ENCODE measurements around the gene ATP1A3.
"Not testable (repeated sequence)": the region's sequence is repeated elsewhere in the genome, so short reads cannot be mapped to it uniquely, and the experiment has no call there.

The ATP1A3 gene

GRCh38 chr19:41993612-41994483 is at the start of gene ATP1A3:
ATP1A3 (minus strand) TSS chr19:41994230; CDS start chr19:41994076, 154 bp downstream.
- peak; percentile 48 to 62 for DNase-seq

- no peak for DNase-seq
Measured at GRCh38 chr19:42042455-42043170, 48.6 kb upstream of the ATP1A3 start.

DNA sequence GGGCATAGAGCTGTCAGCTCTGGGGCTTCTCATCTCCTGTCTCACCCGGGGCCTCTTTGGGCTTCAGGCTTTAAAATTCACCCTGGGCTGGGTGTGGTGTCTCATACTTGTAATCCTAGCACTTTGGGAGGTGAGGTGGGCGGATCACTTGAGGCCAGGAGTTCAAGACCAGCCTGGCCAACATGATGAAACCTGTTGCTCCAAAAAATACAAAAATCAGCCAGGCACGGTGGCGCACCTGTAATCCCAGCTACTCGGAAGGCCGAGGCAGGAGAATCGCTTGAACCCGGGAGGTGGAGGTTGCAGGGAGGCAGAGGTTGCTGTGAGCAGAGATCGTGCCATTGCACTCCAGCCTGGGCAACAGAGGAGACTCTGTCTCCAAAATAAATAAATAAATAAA is 46.5 kb upstream of the ATP1A3 start:
- not testable (repeated sequence) for DNase-seq

DNA sequence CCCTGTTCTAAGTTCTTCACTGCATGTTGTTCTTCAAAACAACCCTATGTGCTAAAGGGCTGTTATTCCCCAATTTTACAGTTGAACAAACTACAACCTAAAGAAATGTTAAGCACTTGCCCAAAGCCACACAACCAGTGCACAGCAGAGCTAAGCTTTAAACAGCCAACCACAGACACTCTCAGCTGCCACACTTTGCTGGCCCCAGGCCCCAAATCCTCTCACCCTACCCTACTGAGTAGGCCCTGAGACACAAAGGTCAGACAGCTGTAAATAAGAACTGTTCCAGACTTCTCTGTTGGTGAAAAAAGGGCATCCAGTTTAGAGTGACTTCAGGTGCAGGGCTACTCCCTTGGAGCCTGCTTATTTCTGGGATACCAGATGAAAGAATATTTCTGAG is 46.0 kb upstream of the ATP1A3 start:
- no peak for DNase-seq

GRCh38 chr19:42038666-42039065 is 44.6 kb upstream of the ATP1A3 start:
- no peak for DNase-seq

- DNase-seq: no peak
Measured at GRCh38 chr19:42037649-42038048, 43.6 kb upstream of the ATP1A3 start.

GRCh38 chr19:42034640-42035391 is 40.8 kb upstream of the ATP1A3 start:
- peak; percentile 49 to 53 for DNase-seq

DNA sequence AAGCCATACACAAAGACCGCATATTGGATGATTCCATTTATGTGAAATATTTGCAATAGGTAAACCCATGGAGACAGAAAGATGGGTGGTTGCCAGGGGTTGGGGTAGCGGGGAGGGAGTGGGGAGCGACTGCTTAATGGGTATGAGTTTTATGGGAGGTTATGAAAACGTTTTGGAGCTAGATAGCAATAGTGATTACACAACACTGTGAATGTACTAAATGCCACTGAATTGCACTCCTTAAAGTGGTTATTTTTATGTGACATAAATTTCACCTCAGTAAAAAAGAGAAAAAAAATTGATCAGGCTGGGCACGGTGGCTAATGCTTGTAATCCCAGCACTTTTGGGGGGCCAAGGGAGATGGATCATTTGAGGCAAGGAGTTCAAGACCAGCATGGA is 39.4 kb upstream of the ATP1A3 start:
- no peak for DNase-seq

DNA sequence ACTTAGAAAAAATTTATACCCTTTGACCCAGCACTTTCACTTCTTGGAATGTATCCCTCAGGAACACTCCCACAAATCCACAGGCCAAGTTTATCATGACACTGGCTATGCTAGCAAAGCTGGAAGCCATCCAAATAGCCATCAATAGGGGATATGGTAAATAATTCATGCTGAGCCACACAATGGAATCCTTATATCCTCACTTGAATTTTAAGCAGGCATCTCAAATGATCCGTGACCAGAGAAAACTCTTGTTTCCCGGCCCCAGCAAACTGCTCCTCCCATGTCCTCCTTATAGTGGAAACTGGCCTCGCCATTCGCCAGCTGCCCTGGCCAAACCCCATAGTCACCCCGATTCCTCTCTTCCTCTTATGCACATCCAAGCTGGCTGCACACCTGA is 38.4 kb upstream of the ATP1A3 start:
- no peak for DNase-seq

DNA sequence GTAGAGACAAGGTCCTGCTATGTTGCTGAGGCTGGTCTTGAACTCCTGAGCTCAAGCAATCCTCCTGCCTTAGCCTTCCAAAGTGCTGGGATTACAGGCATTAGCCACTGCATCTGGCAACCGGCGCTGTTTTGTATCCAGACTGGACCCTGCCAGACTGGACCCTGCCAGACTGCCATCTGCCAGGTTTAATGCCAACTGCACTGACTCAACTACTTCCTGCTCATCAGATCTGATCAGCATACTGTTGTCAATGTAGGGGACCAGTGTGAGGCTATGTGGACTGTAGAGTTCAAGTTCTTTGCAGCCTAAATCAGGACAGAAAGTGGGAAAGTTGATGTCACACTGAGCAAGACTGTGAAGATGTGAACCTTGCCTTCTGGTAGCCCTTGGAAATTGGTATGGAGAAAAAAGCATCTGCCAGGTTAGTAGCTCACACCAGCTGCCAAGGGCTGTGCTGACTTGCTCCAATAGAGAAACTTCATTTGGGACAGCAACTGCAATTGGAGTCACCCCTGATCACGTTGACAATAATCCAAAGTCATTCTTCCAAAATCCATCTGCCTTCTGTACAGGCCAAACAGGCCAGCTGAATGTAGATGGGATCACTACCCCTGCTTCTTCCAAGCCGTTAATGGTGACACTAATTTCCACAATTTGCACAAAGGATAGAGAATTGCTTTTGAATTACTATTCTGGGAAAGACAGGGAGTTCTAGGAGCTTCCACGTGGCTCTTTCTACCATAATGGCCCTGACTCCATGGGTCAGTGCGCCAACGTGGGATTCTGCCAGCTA is 36.8 kb upstream of the ATP1A3 start:
- DNase-seq: no peak

DNA sequence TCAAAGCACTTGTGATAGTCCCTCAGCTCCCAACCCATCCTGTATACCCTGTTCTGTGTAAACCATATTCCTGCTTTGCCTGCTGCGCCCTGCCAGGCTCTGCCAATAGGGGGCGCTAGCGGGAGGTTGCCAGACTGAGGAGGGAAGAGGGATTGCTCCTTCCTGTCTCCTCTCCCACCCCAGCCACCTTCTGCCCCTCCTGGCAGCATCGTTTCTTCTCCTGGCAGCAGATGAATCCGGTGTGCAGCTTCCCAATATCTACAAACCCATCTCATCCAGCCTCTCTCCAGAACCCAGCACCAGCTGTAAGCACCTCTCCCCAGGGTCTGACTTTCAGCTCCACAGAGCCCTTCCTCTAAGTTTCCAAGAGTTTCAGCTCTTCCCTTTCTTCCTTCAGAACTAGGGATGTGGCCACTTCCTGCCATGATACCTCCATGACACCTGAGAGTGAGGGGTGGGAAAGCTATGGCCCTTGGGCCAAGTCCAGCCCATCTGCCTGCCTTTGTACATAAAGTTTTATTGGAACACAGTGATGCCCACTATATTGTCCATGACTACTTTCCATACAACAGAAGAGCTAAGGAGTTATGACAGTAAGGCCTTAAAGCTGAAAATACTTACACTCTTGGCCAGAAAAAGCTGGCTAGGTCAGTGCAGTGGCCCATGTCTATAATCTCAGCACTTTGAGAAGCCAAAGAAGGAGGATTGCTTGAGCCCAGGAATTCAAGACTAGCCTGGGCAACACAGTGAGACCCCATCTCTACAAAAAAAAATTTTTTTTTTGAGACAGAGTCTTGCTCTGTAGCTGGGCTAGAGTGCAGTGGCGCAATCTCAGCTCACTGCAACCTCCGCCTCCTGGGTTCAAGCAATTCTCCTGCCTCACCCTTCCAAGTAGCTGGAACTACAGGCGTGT is 34.5 kb upstream of the ATP1A3 start:
- DNase-seq: no peak

DNA sequence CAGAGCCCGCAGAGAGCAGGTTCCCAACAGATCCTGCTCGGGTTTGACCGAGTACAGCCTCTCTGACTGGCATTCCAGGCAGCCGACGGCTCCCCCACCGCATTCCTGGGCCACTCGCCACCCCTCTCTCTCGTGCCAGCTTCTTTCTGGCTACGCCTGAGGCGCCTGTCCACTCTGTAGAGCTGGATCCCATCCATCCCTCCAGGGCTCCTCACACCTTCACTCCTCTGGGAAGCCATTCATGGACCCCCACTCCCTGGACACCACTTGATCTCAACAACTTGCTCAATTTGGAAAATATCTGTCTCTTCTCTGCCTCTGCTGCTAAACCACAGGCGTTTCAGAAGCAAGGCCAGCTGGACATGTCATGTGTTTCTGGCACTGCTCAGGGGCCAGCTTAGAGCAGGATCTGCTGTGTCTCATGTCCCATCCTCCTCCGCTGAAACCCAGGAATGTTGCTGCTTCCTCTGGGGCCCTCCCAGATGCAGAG is 30.6 kb upstream of the ATP1A3 start:
- no peak for DNase-seq

GRCh38 chr19:42023943-42024260 is 29.9 kb upstream of the ATP1A3 start:
- DNase-seq: no peak

DNA sequence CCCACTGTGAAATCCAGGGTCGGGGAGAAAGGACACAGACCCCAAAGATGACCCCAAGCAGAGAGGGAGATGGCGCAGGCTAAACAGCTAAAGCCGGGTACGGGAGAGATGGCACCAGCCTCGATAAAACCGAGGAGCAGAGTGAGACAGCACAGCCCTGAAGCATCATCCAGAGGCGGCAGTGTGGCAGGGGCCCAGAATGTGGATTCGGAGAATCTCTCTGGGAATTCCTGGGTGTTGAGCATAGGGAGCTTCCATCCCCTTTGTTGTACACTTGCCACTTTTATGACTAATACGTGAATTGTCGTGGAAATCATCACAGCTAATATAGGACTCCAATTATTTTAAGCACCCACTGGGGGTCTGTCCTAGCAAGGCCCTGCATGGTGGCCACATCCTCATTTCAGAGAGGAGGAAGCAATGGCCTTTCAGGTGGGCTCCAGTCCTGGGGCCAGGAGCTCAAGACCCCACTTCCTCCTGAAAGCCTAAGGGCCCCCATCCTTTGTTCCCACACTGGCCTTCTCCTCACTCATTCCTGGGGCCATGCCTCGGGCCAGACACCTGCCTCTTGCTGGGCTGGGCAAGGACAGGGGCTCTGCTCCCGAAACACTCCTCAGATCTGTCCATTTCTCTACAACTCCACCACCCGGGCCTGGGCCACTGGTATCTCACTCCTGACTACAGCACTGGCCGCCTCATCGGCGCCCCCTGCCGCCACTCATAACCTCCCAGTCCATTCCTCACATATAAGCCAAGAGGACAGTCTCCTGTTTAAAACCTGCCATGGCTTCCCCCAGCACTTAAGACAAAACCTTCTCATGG is 29.3 kb upstream of the ATP1A3 start:
- peak; percentile 8 to 17 for DNase-seq

GRCh38 chr19:42022616-42023015 is 28.6 kb upstream of the ATP1A3 start:
- no peak for DNase-seq

DNA sequence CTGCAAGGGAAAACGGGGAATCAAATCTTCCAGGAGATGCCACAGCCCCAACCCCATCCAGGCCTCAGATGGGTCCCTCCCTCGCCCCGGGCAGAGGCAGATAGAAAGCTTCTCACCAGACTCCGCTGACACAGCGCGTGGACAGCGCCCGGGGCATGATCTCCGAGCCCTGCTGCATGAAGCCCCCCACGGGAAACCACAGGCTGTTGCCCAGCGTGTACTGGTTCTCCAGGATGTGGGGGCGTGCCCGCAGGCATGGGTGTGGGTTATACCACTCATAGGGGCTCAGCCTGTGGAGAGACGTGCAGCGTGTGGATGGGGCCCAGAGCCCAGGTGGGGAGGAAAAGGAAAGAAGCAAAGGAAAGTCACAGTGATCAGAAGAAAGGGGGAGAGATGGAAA is 27.2 kb upstream of the ATP1A3 start:
- DNase-seq: no peak

DNA sequence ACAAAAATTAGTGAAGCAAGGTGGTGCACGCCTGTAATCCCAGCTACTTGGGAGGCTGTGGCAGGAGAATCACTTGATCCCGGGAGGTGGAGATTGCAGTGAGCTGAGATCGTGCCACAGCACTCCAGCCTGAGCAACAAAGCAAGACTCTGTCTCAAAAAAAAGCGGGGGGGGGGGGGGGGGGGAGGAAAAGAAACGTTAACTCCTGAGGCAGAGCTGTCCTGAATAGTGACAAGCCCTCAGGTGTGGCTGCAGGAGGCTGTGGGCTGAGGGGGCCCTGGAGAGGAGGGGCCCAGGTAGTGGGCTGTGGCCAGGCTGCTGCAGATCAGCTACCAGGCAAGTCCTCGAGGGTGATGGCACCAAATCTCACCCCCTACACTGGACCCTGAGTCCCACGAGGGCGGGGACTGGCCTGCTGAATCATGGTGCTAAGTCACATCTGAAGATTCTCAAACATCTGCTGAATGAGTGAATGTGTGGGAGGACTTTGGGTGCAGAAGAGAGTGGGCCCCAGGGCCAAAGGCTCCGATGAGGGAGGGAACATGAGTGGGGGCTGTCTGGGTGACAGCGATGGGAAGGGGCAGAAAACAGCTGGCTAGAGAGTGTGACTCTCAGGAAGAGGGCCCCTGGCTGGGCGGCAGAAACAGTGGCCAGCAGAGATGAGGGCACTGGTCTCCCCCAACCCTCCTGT is 24.6 kb upstream of the ATP1A3 start:
- DNase-seq: no peak

DNA sequence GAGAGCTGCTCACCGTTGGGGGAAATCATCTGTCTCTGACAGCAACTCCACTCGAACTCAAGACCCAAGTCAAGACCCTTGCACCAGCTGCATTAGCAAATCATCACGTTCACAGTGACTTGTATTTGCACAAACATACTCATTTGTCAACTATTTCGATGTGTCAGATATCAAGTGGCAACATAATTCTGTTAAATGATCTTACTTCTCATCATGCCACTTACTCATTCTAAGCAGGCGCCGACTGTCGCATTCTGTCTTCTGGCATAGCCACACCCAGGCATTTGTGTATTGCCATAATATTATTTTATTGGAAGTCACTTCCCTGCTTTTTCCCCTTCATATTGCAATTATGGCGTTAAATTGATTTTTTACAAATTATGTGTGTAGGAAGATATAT is 23.0 kb upstream of the ATP1A3 start:
- DNase-seq: no peak

GRCh38 chr19:42012747-42013146 is 18.7 kb upstream of the ATP1A3 start:
- DNase-seq: not testable (repeated sequence)
